C4-2B (cell line): ENCODE measurements around the gene LOXL4.

Source experiments
- H3K27ac ChIP-seq: fragments of 450-650 bp; 2 replicates; pipeline ENCODE4 v1.5.1; 2017
- ZFX ChIP-seq: fragments of 450-650 bp; IDR thresholded peaks from 2 replicates; pipeline ENCODE4 v1.6.1; 2017
- TF ChIP-seq, protein P1 (sequence below): fragments of 450-650 bp; conservative IDR thresholded peaks from 2 replicates; pipeline ENCODE4 v1.5.1; 2017; ENCODE audit warnings: mild to moderate bottlenecking

Gene LOXL4

DNA sequence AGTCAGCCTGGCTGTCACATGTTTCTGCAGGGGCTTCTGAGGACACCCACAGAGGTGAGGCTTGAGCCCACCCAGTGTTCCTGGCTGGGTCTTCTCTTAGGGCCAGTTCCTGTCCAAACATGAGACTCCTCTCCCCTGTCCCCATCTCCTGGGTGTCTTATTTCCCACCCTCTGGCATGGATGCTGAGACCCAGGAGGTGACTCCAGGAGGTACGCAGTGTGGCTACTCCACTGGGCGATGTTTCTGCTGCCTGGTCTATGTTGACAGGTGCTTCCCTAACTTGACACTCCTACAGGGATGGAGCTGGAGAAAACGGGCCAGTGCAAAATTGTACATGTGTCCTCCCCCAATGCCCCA lies 26.3 kb upstream of the LOXL4 start:
- TF ChIP-seq ZFX: no peak
- TF ChIP-seq, protein P1, sequence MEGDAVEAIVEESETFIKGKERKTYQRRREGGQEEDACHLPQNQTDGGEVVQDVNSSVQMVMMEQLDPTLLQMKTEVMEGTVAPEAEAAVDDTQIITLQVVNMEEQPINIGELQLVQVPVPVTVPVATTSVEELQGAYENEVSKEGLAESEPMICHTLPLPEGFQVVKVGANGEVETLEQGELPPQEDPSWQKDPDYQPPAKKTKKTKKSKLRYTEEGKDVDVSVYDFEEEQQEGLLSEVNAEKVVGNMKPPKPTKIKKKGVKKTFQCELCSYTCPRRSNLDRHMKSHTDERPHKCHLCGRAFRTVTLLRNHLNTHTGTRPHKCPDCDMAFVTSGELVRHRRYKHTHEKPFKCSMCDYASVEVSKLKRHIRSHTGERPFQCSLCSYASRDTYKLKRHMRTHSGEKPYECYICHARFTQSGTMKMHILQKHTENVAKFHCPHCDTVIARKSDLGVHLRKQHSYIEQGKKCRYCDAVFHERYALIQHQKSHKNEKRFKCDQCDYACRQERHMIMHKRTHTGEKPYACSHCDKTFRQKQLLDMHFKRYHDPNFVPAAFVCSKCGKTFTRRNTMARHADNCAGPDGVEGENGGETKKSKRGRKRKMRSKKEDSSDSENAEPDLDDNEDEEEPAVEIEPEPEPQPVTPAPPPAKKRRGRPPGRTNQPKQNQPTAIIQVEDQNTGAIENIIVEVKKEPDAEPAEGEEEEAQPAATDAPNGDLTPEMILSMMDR: no peak
- H3K27ac ChIP-seq: no peak overlapping the region

DNA sequence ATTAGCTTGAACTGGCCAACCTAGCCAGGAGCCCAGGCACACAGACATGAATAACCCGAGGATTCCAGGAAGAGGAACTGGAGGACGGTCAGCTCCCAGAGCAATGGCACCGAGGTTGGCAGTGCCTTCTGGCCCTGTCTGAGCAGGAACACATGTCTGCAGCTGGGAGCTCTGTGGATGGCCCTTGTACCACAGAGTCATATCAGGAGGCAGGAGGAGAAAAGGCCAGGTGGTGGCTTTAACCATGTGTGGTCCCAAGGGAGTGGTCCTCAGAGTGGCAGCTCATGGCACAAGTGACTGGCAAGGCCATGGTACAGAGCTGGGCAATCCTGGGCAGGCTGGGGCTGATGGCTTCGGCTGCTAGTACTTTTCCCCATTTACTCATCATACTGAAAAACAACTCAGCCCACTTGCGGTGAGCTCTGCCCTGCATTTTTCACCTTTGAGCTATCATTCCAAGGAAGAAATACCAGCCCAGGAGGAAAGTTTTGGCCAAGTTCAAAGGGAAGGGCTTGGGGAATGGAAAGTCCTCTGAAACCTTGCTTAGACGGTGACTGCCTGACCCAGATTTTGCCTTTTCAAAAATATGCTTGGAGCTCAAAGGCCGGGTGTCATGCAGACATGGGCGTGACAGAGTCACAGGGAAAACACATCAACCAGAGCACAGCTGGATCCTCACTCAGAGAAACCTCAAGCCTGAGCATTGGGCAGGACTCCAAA lies 25.7 kb upstream of the LOXL4 start:
- TF ChIP-seq, protein P1: no peak
- no peak for TF ChIP-seq ZFX
- H3K27ac ChIP-seq: no peak overlapping the region

DNA sequence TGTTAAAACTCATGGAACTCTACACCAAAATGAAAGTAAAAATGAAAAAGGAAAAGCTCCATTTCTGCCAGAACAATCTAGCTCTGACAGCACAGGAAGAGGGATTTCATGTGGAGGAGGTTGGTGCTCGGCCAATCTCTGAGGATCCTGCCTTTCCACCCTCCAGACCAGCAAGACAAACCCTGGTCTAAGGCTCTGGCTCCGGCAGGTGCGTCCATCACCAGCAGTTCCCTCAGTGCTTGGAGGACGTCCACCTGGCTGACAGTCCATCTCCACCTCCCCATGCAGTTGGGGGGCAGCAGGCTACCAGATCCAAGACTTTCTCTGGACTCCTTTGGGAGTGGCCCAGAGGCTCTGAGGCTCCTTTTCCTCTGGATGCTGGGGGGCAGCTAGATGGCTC lies 25.0 kb upstream of the LOXL4 start:
- no peak for TF ChIP-seq ZFX
- TF ChIP-seq, protein P1: no peak
- no peak overlapping the region for H3K27ac ChIP-seq

DNA sequence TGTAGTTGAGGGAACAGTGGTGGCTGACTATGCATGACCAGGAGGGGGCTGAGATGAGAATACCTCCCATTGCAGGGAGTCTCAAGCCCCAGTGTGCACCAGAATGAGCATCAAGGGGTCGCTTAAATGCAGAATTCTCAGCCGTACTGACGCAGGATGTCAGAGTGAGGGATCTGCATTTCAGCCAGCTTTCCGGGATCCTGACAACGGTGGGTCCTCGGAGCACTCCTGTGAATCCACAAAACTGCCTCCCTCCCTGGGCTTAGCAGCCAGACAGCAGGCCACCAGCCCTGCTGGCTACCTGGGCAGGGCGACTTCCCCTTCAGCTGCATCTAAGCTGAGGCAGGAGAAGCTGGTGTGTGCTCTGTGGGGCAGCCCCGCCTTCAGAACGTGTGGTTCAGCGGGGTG lies 21.8 kb upstream of the LOXL4 start:
- no peak overlapping the region for H3K27ac ChIP-seq
- TF ChIP-seq ZFX: no peak
- TF ChIP-seq, protein P1: no peak

DNA sequence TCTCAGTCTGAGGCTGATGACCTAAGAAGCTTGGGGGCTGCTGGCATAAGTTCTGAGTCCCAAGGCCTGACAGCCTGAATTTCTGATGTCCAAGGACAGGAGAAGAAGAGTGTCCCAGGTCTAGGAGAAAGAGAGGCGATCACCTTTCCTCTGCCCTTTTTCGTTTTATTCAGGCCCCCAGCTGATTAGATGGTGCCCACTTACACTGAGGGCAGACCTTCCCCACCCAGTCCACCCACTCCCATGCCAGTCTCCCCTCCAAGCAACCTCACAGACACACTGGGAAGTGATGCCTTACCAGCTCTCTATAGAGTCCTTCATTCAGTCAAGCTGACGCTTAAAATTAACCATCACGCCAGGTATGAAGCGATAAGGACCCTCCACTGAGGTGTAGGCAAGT lies 19.3 kb upstream of the LOXL4 start:
- no peak overlapping the region for H3K27ac ChIP-seq
- no peak for TF ChIP-seq ZFX
- TF ChIP-seq, protein P1: no peak

DNA sequence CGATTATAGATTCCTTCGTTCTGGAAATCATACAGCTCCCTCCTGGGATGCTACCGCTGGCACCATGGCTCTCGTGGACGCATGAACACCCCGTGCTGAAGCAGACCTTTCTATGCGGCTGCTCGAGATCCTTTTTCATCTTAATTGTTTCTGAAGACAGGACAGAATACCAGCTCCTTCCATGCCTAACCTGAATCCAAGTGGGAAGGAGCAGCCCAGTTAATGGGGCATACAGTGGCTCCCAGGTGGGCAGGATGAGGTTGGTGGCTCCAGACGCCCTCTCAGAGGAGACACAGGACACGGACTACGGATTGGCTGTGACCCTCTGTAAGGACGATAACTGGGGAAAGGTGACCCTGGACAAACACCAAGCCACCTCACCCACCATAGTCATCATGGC lies 18.4 kb upstream of the LOXL4 start:
- TF ChIP-seq, protein P1: no peak
- TF ChIP-seq ZFX: no peak
- no peak overlapping the region for H3K27ac ChIP-seq

DNA sequence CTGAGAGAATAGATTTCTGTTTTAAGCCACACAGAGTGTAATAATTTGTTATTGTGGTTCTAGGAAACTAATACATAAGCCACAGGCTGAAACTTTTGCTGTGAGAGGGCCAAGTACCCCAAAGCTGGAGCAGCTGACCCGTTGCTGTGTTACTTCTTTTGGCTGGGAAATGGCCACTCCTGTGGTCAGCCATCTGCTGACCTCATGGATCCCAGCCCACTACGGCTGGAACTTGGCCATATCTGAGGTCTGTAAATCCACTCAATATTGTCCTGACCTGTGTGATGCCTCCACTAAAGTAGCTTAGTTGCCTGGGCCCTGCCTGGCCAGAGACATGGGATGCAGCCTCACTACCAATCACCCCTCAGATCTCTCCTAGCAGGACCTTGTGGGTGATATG lies 17.4 kb upstream of the LOXL4 start:
- no peak for TF ChIP-seq ZFX
- TF ChIP-seq, protein P1: no peak

More for the DNA sequence above, 17.4 kb upstream of the LOXL4 start:
- H3K27ac ChIP-seq: no peak overlapping the region
